MCF 10A (cell line): ENCODE data around the gene FBXO36. TPM values are rescaled to one million over a fixed set of nuclear protein-coding genes. Genes with fewer than 3 reads are reported as not detected.
A peak's percentile ranks its signal among the peaks of the same experiment; 100 is the strongest.

Experiments
- BruUV-seq: library from RNA; stranded (reverse); fragments of 400-500 nt; replicated peaks from 2 replicates; lab custom pipeline; 2021; lab: Mats Ljungman, UMichigan
- CTCF ChIA-PET: fragments of 300-600 bp; sonication (Branson Sonifier 250); formaldehyde crosslinking; extraction: SDS; loops from one replicate; lab custom pipeline; 2021; ENCODE audit warnings: antibody characterized with exemption, inconsistent platforms; lab: Yijun Ruan, JAX
- POLR2A ChIA-PET: fragments of 300-600, 350-650 bp; sonication (Branson Sonifier 250); formaldehyde crosslinking; extraction: SDS; loops from one replicate; lab custom pipeline; 2020; ENCODE audit warnings: antibody characterized with exemption, inconsistent platforms; lab: Yijun Ruan, JAX
- DNase-seq: peaks from one replicate; pipeline ENCODE4 v3.0.0-alpha.2; 2018; ENCODE audit not compliant: unreplicated experiment
- H3K27ac Mint-ChIP-seq: one replicate; pipeline ENCODE4 v1.8.0; 2022; ENCODE audit warnings: mild to moderate bottlenecking, low read depth, mixed read lengths; ENCODE audit not compliant: unreplicated experiment
- H3K27me3 Mint-ChIP-seq: one replicate; pipeline ENCODE4 v1.8.0; 2022; ENCODE audit warnings: mixed read lengths; ENCODE audit not compliant: insufficient read depth, unreplicated experiment
- H3K36me3 Mint-ChIP-seq: one replicate; pipeline ENCODE4 v1.8.0; 2022; ENCODE audit warnings: mild to moderate bottlenecking, moderate library complexity, mixed read lengths; ENCODE audit not compliant: insufficient read depth, unreplicated experiment
- H3K4me1 Mint-ChIP-seq: one replicate; pipeline ENCODE4 v1.8.0; 2022; ENCODE audit warnings: mixed read lengths; ENCODE audit not compliant: insufficient read depth, unreplicated experiment
- H3K4me3 Mint-ChIP-seq: one replicate; pipeline ENCODE4 v1.8.0; 2022; ENCODE audit warnings: mild to moderate bottlenecking, moderate library complexity, mixed read lengths; ENCODE audit not compliant: unreplicated experiment
- H3K9me3 Mint-ChIP-seq: one replicate; pipeline ENCODE4 v1.8.0; 2022; ENCODE audit warnings: mixed read lengths; ENCODE audit not compliant: unreplicated experiment
- intact Hi-C: fragments of 100-400 bp; cut with micrococcal nuclease; formaldehyde crosslinking; loops from 2 replicates; pipeline ENCODE4 v1.14.1; 2022
- total RNA-seq: library from RNA; stranded (reverse); gene quantifications from 2 replicates; pipeline ENCODE4 v1.2.3, GENCODE V29; 2022
- TF ChIP-seq, protein P1 (sequence below): fragments of 200-600 bp; IDR thresholded peaks from one replicate; pipeline ENCODE4 v1.8.0; 2022; ENCODE audit warnings: antibody characterized with exemption, mild to moderate bottlenecking; ENCODE audit not compliant: unreplicated experiment

The FBXO36 gene
- total RNA-seq, 1 experiment from 2014 or later: 2.2 TPM

DNA sequence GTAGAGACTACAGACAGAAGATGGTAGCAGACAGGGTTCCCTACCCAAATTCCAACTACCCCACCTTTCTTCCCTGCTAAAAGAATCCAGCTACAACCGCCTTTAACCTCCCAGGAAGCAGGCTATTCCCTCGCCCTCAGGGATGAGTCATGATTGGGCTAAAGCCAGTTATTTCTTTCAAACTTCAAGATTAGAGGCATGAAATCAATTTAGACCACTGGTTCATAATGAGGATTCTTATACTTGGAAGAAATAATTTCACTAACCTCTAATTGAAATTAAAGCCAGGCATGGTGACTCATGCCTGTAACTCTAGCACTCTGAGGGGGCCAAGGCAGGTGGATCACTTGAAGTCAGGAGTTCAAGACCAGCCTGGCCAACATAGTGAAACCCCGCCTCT, 20.5 kb upstream of the FBXO36 start:
- no peaks in the 10 kb centered on the region for H3K9me3 Mint-ChIP-seq
- BruUV-seq: no TSS peak
- H3K27ac Mint-ChIP-seq: peak overlapping the region; percentile 68
- peak; percentile 90 for DNase-seq
- POLR2A ChIA-PET: interaction anchor here (0.6 to 2.8 kb wide), 4 partner anchors 9 to 516 kb away, joined by 3 to 15 read pairs (median 5); partner anchors contain the start of genes FBXO36 and TRIP12
- H3K4me3 Mint-ChIP-seq: no peak overlapping the region
- peaks cover 32% of the 10 kb centered on the region for H3K36me3 Mint-ChIP-seq
- intact Hi-C loops: no loop called here
- TF ChIP-seq, protein P1, sequence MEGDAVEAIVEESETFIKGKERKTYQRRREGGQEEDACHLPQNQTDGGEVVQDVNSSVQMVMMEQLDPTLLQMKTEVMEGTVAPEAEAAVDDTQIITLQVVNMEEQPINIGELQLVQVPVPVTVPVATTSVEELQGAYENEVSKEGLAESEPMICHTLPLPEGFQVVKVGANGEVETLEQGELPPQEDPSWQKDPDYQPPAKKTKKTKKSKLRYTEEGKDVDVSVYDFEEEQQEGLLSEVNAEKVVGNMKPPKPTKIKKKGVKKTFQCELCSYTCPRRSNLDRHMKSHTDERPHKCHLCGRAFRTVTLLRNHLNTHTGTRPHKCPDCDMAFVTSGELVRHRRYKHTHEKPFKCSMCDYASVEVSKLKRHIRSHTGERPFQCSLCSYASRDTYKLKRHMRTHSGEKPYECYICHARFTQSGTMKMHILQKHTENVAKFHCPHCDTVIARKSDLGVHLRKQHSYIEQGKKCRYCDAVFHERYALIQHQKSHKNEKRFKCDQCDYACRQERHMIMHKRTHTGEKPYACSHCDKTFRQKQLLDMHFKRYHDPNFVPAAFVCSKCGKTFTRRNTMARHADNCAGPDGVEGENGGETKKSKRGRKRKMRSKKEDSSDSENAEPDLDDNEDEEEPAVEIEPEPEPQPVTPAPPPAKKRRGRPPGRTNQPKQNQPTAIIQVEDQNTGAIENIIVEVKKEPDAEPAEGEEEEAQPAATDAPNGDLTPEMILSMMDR: no peak
- H3K27me3 Mint-ChIP-seq: no peaks in the 10 kb centered on the region
- peaks cover 22% of the 10 kb centered on the region for H3K4me1 Mint-ChIP-seq
- CTCF ChIA-PET: interaction anchor here (0.7 to 1.1 kb wide), 2 partner anchors 121 to 1245 kb away, joined by 3 to 6 read pairs; no protein-coding TSS in a partner anchor

DNA sequence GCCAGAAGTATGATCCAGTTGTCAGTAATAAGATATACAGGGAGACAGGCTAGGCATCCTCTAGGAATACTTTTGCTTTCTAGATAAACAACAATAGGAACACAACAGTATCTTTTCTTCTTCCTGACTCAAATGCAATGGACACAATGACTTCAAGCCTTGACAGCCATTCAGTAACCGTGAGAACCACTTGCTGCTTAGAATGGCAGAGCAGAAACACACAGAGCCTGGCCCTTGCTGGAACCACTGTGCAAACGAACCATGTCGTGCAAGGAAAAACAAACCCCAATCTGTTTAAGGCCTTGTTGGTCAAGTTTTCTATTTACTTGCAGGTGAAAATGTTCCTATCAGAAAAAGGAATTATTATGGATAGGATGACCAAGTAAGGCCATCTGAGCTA, 19.3 kb upstream of the FBXO36 start:
- H3K9me3 Mint-ChIP-seq: no peaks in the 10 kb centered on the region
- peaks cover 40% of the 10 kb centered on the region for H3K36me3 Mint-ChIP-seq
- CTCF ChIA-PET: interaction anchor here (0.6 to 1.2 kb wide), 4 partner anchors 29 to 476 kb away, joined by 3 to 6 read pairs (median 3); no protein-coding TSS in a partner anchor
- intact Hi-C loops: no loop called here
- TF ChIP-seq, protein P1: no peak
- POLR2A ChIA-PET: interaction anchor here (0.9 to 2.8 kb wide), 2 partner anchors 8 to 18 kb away, joined by 4 to 15 read pairs; partner anchors contain the start of genes FBXO36 and TRIP12
- BruUV-seq: no TSS peak
- no peak overlapping the region for H3K27ac Mint-ChIP-seq
- H3K4me1 Mint-ChIP-seq: peaks cover 17% of the 10 kb centered on the region
- no peak for DNase-seq
- H3K27me3 Mint-ChIP-seq: no peaks in the 10 kb centered on the region
- H3K4me3 Mint-ChIP-seq: no peak overlapping the region

DNA sequence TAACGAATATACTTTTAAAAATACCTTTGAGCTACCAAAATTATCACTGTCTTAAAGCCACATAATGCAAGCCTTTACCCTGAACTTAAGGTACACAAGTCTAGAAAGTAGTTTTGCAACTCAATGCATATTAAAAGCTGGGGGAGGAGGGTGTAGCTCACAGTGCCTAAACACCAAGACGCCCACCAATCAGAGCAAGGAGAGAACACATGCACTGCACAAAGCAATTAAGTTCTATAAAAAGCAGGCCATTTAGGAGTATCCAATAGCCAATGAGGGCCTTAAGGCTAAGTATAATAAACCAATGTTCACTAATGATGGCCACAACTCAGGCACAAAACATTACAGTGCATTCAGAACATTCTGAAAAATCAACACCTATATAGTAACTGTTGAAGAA, 16.7 kb upstream of the FBXO36 start:
- no TSS peak for BruUV-seq
- TF ChIP-seq, protein P1: no peak
- CTCF ChIA-PET: no interaction called here
- H3K4me1 Mint-ChIP-seq: peaks cover 10% of the 10 kb centered on the region
- H3K4me3 Mint-ChIP-seq: no peak overlapping the region
- no peaks in the 10 kb centered on the region for H3K9me3 Mint-ChIP-seq
- no peak overlapping the region for H3K27ac Mint-ChIP-seq
- intact Hi-C loops: no loop called here
- no peak for DNase-seq
- H3K27me3 Mint-ChIP-seq: no peaks in the 10 kb centered on the region
- H3K36me3 Mint-ChIP-seq: peaks cover 49% of the 10 kb centered on the region
- POLR2A ChIA-PET: interaction anchor here (0.6 kb wide), 1 partner anchor 92 kb away, joined by 3 read pairs; no protein-coding TSS in a partner anchor

DNA sequence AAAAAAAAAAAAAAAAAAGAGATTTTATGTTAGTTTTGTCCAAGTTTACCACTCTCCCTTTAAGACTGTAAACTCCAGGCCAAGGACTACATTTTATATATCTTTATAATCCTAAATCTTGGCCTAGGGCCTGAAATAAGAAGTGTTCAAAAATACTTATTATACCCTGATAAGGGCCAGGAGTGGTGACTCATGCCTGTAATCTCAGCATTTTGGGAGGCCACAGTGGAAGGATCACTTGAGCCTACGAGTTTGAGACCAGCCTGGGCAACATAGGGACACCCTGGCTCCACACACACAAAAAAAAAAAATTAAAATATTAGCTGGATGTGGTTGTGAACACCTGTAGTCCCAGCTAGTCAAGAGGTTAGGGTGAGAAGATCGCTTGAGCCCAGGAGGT, 13.2 kb upstream of the FBXO36 start:
- Mint-ChIP-seq H3K9me3 (no peaks in the 10 kb centered on the region), H3K4me1 (peaks cover 23% of the 10 kb centered on the region), H3K4me3 (no peak overlapping the region), H3K27me3 (no peaks in the 10 kb centered on the region), H3K36me3 (peaks cover 33% of the 10 kb centered on the region), H3K27ac (peak overlapping the region; percentile 19)
- TF ChIP-seq, protein P1: no peak
- ChIA-PET POLR2A (no interaction called here), CTCF (interaction anchor here (0.7 kb wide), 1 partner anchor 16 kb away, joined by 3 read pairs; no protein-coding TSS in a partner anchor)
- BruUV-seq: no TSS peak
- DNase-seq: no peak
- intact Hi-C loops: no loop called here
